ENCODE measurements around the gene DHODH.

DNA sequence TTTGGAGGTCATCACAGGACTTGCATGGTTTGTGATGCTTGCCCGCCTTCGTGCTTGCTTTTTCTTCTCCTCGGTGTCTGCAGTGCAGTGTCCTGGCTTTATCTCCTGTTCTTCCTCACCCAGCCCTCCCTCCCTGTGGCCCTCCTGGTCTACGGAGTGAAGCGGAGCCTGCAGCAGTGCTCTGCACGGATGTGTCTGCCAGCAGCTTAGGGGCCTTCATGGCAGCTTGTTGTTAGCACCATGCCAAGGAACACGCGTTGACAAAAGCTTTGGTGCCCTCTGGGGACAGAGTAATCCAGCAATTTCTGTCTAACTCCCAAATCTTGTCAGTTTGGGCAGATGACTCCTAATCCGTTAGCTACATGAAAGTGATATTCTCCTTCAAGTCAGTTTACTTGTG lies 9.9 kb downstream of the DHODH start:
- TF ChIP-seq GATA2 (IDR thresholded peaks at IDR 0.05; ENCODE audit: low read depth, low read length), result no peak
- TF ChIP-seq GATA3 (IDR thresholded peaks at IDR 0.05; ENCODE audit: low read depth, low read length), result no peak
